ENCODE measurements around the gene RPP25L.
"Not testable (repeated sequence)": the region's sequence is repeated elsewhere in the genome, so short reads cannot be mapped to it uniquely, and the experiment has no call there.

The RPP25L gene, protein sequence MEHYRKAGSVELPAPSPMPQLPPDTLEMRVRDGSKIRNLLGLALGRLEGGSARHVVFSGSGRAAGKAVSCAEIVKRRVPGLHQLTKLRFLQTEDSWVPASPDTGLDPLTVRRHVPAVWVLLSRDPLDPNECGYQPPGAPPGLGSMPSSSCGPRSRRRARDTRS

DNA sequence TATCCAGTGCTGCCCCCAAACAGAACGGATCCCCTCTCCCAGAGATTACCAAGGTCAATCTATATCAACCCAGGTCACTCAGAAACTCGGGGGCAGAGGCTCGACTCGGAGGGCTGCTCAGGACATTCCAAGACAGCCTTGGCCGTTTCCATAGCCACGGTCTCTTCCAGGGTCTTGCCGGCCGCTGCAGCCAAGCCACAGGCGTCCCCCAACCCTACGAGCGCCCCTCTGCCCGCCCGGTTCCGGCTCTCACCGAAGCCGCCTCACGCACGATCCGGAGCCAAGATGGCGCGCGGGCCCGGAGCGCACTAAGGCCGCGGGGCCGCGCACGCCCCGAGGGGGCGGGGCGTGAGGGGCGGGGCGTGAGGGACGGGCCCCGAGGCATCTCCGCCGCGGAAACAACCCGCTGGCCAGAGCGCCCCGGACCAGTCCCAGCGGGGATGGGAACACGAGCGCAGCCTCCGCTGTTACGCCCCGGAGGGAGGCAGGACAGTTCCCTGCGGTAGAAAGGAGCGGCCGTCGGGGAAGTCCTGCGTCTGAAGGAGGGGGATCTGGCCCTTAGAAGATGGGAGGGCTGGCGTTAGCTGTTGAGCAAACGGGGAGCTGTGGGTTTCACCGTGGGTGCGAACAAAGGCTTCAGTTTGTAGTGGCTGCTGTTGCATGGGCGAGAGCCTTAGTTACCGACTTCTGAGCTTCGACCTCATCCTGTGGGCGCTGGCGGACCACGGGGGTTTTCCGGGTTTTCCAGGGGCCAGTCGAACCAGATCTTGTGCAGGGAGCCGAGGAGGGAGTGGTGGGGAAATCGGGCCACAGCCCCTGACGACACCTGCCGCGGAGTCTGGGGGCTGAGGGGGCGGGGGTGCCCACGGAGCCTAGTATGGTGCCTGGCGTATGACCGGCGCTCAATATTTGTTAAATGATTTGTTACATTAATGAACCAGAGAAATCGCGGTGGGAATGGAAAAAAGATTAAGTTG is at the start of gene RPP25L:
Gene RPP25L, minus strand, starts transcription at position 287 of the 977 bp plus-strand sequence. CDS start 801 bp downstream, outside the sequence.
- DNase-seq: peak; percentile 83

DNA sequence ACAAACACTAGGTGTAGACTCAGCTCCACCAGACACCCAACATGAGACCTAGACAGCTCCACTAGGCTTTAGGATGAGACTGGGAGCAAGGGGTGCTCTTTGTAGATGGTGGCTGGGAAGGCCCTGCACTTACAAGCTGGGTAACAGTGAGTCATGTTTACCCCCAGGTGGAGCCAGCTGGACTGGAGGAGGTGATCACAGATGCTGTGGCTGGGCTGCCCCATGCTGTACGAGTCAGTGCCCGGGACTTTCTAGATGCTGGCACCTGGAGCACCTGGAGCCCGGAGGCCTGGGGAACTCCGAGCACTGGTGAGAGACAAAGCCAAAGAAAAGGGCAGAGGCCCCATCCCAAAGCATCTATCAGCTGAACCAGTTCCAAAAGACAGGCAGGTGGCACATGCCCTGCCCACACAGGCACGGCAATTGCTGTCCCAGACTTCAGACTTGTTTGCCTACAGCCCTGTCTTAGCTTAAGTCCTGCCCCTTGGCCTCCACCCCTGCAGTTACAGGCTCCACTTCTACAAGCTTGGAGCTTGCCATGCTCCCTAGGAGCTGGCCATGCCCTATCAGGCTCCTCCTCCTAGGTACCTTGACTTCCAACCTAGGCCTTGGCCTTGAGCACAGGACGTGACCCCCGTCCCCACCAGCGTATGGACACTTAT is 47.8 kb upstream of the RPP25L start:
- no peak for DNase-seq

DNA sequence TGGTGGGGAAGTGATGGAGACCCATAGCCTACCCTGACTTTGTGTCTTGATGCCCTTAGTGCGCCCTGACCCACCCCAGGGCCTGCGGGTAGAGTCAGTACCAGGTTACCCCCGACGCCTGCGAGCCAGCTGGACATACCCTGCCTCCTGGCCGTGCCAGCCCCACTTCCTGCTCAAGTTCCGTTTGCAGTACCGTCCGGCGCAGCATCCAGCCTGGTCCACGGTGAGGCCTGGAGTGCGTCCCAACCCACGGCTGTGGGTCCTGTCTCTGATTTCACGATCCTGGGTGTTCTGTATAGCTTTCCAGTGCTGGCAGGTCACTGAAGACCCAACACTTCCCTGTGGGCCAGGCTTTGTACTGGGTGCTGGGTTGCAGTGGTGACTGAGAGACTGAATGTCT is 46.6 kb upstream of the RPP25L start:
- DNase-seq: no peak

DNA sequence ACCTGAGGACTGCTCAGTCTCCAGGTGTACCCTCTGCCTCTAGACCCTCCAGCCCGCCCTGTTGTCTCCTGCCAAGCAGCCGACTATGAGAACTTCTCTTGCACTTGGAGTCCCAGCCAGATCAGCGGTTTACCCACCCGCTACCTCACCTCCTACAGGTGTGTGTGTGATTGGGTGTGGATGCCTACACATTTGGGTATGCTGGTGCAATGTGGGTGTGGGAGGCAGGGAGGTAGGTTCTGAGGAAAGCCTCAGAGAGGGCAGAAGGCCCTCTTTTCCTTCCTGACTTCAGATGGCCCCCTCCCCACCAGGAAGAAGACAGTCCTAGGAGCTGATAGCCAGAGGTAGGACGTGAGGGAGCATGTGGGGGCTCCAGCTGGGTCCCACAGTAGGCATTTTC is 45.1 kb upstream of the RPP25L start:
- no peak for DNase-seq

DNA sequence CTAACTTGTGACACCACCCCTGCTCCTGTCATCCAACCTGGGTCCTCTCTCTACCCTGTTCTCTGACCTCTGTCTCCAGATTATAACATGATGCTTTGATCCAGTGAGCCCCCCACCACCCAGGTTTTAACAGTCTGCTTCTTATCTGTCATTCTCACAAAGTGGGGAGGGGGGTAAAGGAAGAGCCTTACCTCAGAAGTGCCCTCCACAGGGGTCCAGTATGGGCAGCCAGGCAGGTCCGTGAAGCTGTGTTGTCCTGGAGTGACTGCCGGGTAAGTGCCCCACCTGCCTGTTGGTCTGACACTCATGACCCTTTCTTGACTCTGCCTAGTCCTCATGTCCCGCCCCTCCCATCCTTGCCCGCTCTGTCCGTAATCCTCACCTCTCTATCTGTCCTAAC is 43.5 kb upstream of the RPP25L start:
- no peak for DNase-seq

DNA sequence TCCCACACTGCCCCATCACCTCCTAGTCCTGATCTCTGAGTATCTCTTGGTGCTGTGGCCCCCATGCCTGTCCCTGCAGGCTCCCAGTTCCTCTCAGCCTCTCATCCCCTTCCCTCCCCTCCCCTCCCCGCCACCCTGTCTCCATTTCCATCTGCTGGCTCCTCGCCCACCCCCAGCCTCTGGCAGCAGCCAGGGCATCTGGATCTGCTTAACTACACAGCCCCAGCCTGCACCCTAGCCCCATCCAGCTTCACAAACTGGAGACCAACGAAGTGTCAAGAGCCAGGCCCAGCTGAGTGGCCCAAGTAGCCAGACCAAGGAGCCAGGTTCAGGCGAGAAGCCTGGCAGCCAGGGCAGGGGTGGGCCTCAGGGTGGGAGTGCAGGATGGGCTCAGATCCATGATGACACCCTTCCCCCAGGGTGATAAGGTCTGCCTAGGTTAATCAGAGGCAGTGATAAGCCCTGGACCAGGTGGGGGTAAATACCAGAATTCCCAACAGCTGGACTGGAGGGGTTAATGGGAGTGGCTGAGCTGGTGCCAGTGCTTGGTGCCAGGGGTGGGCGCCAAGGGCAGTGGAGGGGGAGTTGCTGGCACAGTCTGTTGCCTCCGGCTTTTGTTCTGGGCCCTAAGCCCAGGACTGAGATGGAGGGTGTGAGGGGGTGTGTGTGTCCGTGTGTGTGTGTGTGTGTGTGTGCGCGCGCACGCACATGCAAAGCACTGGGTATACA is 42.6 kb upstream of the RPP25L start:
- no peak for DNase-seq

DNA sequence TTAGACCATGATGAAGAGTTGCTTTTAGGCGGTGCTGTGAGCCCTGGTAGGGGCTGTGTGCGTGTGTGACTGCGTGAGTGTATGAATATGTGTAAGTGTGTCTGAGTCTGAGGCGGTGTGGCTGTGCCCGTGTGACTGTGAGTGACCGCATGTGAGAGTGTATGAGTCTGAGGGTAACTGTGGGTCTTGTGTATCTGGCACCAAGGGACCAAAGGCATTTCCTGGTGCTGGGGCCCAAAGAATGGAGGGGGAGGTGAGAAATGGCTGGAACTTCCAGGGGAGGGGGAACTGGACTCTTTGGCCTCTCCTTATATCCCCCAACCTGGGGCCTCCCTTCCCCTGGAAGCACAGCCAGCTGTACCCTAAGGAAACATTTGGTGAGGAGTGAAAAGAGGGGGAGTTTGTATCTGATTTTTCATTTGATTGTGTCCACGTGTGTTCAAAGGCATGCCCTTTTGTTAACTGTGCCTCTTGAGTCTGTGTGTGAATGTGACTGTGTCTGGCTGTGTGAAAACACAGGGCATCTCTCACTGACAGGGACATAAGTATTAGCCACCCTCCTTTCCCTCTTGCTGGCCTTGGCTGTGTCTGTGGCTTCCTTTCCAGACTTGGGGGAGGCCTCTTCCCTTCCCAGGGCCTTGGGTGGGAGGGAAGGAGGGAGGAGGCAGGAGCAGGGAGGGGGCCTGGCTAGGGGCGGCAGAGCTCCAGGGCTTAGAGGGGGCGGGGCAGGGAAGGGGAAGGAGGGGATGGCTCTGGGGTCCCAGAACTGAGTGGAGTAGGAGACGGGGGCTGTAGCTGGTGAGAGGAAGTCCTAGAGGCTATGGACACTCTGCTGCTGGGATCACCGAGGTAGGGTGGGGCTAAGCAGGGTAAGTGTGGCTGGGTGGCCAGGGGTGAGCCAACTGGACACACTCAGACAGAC is 41.5 kb upstream of the RPP25L start:
- no peak for DNase-seq

DNA sequence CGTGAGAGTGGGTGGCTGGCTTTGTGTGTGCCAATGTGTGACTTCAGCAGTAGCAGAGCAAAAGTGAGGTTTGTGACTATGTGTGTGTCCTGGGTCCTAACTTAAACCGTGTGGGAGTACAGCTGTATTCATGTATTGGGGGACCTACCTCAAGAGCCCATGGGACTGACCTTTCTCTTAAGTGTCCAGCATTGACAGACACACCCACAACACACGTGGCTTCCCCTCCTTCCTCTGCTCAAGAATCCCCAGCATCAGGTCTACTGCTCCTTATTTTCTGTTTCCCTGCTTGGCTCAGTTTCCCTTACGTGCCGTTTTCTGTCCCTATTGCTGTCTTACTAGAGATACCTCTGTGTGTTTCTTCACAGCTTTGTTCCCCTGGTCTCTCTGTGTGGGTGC is 40.7 kb upstream of the RPP25L start:
- no peak for DNase-seq

DNA sequence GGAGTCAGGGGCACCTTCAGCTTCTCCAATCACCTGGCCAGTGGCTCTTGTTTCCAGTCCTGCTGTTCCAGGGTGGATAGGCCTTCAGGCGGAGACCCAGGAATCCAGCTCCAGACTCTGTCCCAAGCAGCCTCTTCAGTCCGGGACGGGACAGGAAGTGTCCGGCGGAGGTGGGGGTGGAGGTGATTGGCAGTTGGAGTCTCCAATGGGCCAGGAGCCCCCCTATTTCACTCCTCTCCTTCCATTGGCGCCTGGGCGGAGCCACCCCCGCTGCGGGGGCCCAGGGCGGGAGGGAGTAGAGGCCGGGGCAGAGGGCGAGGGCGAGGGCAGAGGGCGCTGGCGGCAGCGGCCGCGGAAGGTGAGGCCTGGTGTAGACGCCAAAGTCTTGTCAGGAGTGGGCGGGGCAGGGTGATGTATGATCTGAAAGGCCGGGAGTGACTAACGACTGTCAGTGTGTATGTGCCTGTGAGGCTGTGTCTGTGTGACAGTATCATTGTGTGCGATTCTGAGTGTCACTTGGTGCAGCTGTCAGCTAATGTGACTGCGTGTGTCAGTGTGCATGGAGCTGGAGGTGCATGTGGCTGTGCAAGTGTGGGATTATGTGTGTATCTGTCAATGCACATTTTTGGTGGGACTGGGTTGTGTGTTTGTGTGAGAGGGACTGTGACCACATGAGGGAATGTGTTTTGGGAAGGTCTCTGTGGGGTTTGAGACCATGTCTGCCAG is 40.1 kb upstream of the RPP25L start, which contains the start of gene IL11RA:
Gene IL11RA, plus strand, starts transcription at position 310 of the 726 bp plus-strand sequence. CDS start 3,033 bp downstream, outside the sequence.
- DNase-seq: no peak

DNA sequence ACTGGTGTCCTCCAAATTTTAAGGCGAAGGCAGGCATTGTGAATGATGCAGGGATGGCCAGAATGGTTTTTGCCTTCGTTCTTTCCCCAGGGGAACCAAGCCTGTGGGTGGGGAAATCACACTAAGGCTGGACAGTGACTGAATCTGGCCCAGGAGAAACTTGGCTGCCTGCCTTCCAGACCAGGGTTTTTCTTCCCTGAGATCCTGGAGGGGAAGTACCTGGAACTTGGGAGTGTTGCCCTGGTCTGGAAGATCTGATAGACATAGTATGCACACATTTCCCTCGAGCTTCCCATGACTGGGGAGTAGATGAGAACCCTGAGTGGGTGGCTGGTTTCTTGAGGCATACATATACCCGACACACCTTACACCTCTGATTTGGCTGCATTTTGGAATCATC is 39.4 kb upstream of the RPP25L start:
- DNase-seq: no peak

DNA sequence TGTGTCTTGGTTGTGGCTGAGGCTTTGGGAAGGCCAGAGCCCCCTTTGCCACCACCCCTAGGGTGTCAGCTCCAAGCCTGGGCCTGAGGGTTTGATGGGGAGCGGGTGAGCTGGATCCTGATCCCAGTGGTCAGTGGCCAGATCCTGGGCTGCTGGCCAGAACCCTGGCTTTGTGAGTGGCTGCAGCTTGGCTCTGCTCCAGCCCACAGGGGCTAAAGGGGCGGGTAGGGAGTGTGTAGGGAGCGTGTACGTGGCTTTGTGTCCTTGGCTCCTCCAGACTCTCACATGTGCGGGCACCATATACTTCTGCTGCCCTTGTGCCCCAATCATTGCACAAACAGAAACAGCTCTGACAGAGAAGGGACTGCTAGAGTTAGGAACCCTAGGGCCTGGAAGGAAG is 38.9 kb upstream of the RPP25L start:
- no peak for DNase-seq

DNA sequence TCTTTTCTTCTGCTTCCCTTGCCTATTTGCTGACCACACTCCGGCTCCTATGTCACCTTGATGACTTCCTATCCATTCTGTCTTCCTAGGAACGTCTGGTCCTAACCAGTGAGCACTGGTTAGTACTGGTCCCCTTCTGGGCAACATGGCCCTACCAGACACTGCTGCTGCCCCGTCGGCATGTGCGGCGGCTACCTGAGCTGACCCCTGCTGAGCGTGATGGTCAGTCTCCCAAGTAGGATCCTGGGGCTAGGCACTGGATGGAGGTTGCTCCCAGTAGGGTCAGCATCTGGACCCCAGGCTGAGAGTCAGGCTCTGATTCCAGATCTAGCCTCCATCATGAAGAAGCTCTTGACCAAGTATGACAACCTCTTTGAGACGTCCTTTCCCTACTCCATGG is 36.8 kb upstream of the RPP25L start:
- DNase-seq: no peak

DNA sequence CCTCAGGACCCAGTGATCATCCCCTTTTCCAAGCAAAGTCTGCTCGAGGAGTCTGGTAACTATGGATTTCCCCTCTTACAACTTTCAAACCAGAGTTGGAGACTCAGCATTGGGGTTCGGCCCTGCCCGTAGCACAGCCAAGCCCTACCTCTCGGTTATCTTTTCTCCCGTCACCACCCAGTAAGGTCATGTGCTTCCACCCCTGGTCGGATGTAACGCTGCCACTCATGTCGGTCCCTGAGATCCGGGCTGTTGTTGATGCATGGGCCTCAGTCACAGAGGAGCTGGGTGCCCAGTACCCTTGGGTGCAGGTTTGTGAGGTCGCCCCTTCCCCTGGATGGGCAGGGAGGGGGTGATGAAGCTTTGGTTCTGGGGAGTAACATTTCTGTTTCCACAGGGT is 35.8 kb upstream of the RPP25L start:
- no peak for DNase-seq

DNA sequence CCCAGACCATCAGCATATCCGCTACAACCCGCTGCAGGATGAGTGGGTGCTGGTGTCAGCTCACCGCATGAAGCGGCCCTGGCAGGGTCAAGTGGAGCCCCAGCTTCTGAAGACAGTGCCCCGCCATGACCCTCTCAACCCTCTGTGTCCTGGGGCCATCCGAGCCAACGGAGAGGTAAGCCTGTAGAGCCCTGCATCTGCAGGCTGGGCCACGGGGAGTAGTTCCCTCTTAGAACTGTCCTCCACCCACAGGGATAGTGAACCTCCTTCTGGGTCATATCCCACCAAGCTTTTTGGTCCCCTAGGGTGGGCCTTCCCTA is 35.1 kb upstream of the RPP25L start:
- DNase-seq: no peak

DNA sequence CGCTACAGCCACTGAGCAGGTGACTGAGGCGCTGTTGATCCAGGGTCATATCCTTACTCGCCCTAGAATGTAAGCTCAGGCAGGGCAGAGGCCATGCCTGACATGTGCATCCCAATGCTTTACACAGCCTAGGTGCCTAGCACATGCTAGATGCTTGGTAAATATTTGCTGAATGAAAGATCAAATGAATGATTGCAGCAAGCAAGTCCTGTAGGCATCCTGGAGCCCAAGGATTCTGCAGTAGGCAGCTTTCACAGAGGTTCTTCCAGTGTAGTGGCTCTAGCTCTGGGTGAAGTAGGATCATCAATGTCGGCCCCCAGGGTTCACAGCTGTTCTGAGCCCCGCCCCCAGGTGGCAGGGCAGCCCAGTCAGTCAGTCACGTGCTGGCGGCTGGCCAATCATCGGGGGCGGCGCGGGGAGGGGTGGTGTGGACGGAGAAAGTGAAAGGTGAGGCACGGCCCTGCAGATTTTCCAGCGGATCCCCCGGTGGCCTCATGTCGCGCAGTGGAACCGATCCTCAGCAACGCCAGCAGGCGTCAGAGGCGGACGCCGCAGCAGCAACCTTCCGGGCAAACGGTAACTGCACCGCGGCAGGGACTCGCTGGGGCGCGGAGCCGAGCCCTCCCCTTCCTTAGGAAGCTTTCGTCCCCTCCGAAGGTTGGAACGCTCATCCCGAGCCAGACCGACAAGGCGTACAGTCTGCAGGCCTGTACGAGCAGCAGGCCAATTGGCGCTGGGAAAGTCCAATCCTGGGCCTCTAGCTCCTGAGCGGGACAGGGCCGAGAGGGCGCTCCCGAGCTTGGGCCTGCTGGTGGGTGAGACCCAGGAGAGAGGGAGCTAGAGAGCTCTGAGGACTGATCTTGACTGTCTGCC is 34.5 kb upstream of the RPP25L start, which contains the start of gene GALT:
Gene GALT, plus strand, starts transcription at position 465 of the 873 bp plus-strand sequence. Its CDS starts 30 bp downstream, at position 495.
- DNase-seq: peak; percentile 88

DNA sequence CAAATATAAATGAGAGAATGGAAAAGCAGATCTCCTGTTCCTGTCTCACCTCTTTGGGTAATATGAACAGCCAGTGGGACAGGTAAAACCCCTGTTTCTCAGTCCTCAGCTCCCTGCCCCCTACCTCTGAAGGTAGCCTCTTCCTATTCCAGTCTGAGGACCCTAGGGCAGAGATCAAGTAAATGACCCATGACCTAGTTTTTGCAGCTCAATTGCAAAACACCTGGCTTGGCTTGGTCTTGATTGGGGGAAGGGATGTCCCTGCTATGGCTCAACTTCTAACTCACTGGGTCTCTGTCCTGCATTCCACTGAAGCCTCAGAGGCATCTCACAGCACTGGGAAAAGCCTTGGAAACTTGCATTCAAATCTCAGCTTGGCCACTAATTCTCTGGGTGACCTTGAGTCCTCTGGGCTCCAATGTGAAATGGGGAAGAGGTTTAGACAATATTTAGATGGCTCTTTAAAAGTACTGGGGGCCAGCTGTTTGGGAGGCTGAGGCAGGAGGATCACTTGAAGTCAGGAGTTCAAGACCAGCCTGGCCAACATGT is 32.9 kb upstream of the RPP25L start:
- DNase-seq: no peak

DNA sequence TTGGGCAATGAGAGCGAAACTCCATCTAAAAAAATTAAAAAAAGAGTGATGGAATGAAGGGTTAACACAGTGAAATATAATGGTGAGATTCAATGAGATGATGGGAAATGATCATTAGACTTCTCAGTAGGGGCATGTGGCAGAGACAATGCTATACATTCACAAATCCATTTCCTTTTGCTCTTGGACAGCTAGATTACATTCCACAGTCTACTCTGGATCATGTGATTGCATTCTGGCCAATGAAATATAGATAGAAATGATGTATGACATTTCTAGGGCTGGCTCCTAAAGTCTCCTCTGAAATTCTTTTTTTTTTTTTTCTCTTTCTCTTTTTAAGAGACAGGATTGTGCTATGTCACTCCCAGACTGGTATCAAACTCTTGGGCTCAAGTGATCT is 30.8 kb upstream of the RPP25L start:
- DNase-seq: no peak

DNA sequence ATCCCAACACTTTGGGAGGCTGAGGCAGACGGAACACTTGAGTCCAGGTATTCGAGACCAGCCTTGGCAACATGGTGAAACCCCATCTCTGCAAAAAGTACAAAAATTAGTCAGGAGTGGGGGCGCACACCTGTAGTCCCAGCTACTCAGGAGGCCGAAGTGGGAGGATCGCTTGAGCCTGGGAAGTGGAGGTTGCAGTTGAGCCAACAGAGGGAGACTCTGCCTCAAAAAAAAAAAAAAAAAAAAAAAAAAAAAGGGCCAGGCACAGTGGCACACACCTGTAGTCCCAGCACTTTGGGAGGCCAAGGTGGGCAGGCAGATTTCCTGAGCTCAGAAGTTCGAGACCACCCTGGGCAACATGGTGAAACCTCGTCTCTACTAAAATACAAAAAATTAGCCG is 27.4 kb upstream of the RPP25L start:
- not testable (repeated sequence) for DNase-seq

DNA sequence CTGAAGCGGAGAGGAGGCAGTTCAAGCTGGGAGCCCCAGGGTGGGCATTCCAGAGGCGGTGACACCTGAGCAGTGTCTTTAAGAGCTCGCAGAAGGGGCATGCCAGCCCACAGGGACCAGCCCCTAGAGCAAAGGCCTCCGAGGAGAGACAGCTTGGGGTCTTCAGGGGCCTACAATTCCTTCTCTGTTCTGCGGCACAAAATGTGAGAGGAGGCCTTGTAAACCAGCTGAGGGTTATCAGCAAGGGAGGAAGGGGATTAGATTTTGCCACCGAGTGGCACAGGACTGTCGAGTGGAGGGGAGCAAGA is 26.2 kb upstream of the RPP25L start:
- no peak for DNase-seq
